SK-N-SH (cell line): ENCODE data around the gene TPRA1. TPM values are rescaled to one million over a fixed set of nuclear protein-coding genes. Genes with fewer than 3 reads are reported as not detected.

Experiments used
- CTCF ChIA-PET: fragments of 300-600, 350-600 bp; formaldehyde crosslinking; extraction: SDS; loops from one replicate; lab custom pipeline; 2021; lab: Yijun Ruan, JAX
- POLR2A ChIA-PET: fragments of 350-600 bp; sonication (Branson Sonifier 250); formaldehyde crosslinking; extraction: SDS; loops from one replicate; lab custom pipeline; 2020; ENCODE audit warnings: antibody characterized with exemption, inconsistent platforms; lab: Yijun Ruan, JAX
- DNase-seq: peaks from one replicate; pipeline ENCODE4 v3.0.0; 2012
- H2AFZ ChIP-seq: fragments of 200-600 bp; sonication (generic); 2 replicates; pipeline ENCODE4 v1.8.1; 2016; ENCODE audit warnings: antibody characterized with exemption, mild to moderate bottlenecking, low read depth
- H3F3A ChIP-seq: fragments of 200-600 bp; sonication (generic); replicated peaks from 2 replicates; pipeline ENCODE3; 2016; ENCODE audit warnings: antibody characterized with exemption, mild to moderate bottlenecking; ENCODE audit not compliant: insufficient read depth
- H3K27ac ChIP-seq, 2 experiments: fragments of 200-500 bp in 1 of 2; fragments of 200-600 bp in 1 of 2; sonication (Bioruptor generic) in 1 of 2; sonication (generic), shearing (Covaris generic) in 1 of 2; 2 replicates each; pipeline versions ENCODE4 v1.5.1 to v1.6.1; 2014 to 2016; ENCODE audit warnings: low read depth in 2 of 2, inconsistent platforms in 1 of 2, low read length in 1 of 2, mild to moderate bottlenecking in 1 of 2, mixed read lengths in 1 of 2
- H3K27me3 ChIP-seq: fragments of 200-600 bp; sonication (generic), shearing (Covaris generic); 2 replicates; pipeline ENCODE4 v1.6.1; 2016; ENCODE audit warnings: mixed run types; ENCODE audit not compliant: insufficient read depth
- H3K36me3 ChIP-seq, 2 experiments: fragments of 200-500 bp in 1 of 2; fragments of 200-600 bp in 1 of 2; sonication (Bioruptor generic) in 1 of 2; sonication (generic) in 1 of 2; replicated peaks in 1 of 2; 2 replicates each; pipeline versions ENCODE3 to v1.5.1; 2014 to 2016; ENCODE audit warnings: low read length in 1 of 2, mild to moderate bottlenecking in 1 of 2; ENCODE audit not compliant: insufficient read depth in 2 of 2, control insufficient read depth in 1 of 2
- H3K4me1 ChIP-seq, 2 experiments: fragments of 200-500 bp in 1 of 2; fragments of 200-600 bp in 1 of 2; sonication (Bioruptor generic) in 1 of 2; sonication (generic), shearing (Covaris generic) in 1 of 2; 2 replicates each; pipeline versions ENCODE4 v1.5.1 to v1.6.1; 2014 to 2016; ENCODE audit warnings: low read depth in 1 of 2, low read length in 1 of 2, mixed run types in 1 of 2; ENCODE audit not compliant: insufficient read depth in 2 of 2, control insufficient read depth in 1 of 2
- H3K4me2 ChIP-seq: fragments of 200-600 bp; sonication (generic), shearing (Covaris generic); 2 replicates; pipeline ENCODE4 v1.6.1; 2017; ENCODE audit warnings: mixed run types
- H3K4me3 ChIP-seq, 2 experiments: fragments of 200-500 bp in 1 of 2; fragments of 200-600 bp in 1 of 2; sonication (Bioruptor generic) in 1 of 2; sonication (generic), shearing (Covaris generic) in 1 of 2; 2 replicates each; pipeline versions ENCODE4 v1.5.1 to v1.8.1; 2014 to 2016; ENCODE audit warnings: low read depth in 2 of 2, inconsistent platforms in 1 of 2, low read length in 1 of 2, mild to moderate bottlenecking in 1 of 2, mixed read lengths in 1 of 2, moderate library complexity in 1 of 2
- H3K79me2 ChIP-seq: fragments of 200-600 bp; sonication (generic); 2 replicates; pipeline ENCODE4 v1.8.1; 2017; ENCODE audit warnings: mild to moderate bottlenecking; ENCODE audit not compliant: insufficient read depth
- H3K9ac ChIP-seq: fragments of 200-600 bp; sonication (generic); 2 replicates; pipeline ENCODE4 v1.6.1; 2017; ENCODE audit warnings: mixed run types
- H3K9me2 ChIP-seq: fragments of 200-600 bp; sonication (generic); 2 replicates; pipeline ENCODE4 v1.6.1; 2017; ENCODE audit warnings: mixed run types
- H3K9me3 ChIP-seq: fragments of 200-600 bp; sonication (generic); 2 replicates; pipeline ENCODE4 v1.6.1; 2017; ENCODE audit warnings: mixed run types, mild to moderate bottlenecking, moderate library complexity
- H4K20me1 ChIP-seq: fragments of 200-600 bp; sonication (generic); 2 replicates; pipeline ENCODE4 v1.6.1; 2017; ENCODE audit warnings: mild to moderate bottlenecking, mixed run types; ENCODE audit not compliant: insufficient read depth
- EP300 ChIP-seq, 2 experiments: IDR thresholded peaks; 2 replicates each; pipeline versions ENCODE4 v1.4.0 to v1.6.1; 2012; ENCODE audit warnings: borderline replicate concordance in 1 of 2, low read depth in 1 of 2, low read length in 1 of 2
- EZH2phosphoT487 ChIP-seq: fragments of 200-600 bp; sonication (generic); IDR thresholded peaks from 2 replicates; pipeline ENCODE4 v1.6.1; 2017; ENCODE audit warnings: low read depth, mixed run types, mild to moderate bottlenecking, antibody characterized with exemption, moderate library complexity, borderline replicate concordance
- FOSL2 ChIP-seq: IDR thresholded peaks from 2 replicates; pipeline ENCODE4 v1.4.0; 2012; ENCODE audit warnings: low read depth, mild to moderate bottlenecking, moderate library complexity, borderline replicate concordance
- FOXJ3 ChIP-seq: sonication (generic); formaldehyde crosslinking; IDR thresholded peaks from 2 replicates; pipeline ENCODE4 v1.5.1; 2020; ENCODE audit warnings: mild to moderate bottlenecking, missing genetic modification reagents
- GABPA ChIP-seq: IDR thresholded peaks from 2 replicates; pipeline ENCODE4 v1.4.0; 2012; ENCODE audit warnings: low read depth, mild to moderate bottlenecking
- JUND ChIP-seq: IDR thresholded peaks from 2 replicates; pipeline ENCODE4 v1.4.0; 2012
- MEF2A ChIP-seq: IDR thresholded peaks from 2 replicates; pipeline ENCODE4 v1.4.0; 2012; ENCODE audit warnings: low read depth, borderline replicate concordance
- MXI1 ChIP-seq: IDR thresholded peaks from 2 replicates; pipeline ENCODE4 v1.6.1; 2012; ENCODE audit warnings: mild to moderate bottlenecking, low read depth, low read length, improper control_type of control experiment
- NFIC ChIP-seq: IDR thresholded peaks from 2 replicates; pipeline ENCODE4 v1.4.0; 2012; ENCODE audit warnings: borderline replicate concordance
- NRF1 ChIP-seq: IDR thresholded peaks from 2 replicates; pipeline ENCODE4 v1.6.1; 2012; ENCODE audit warnings: low read depth, mild to moderate bottlenecking, low read length
- POLR2AphosphoS5 ChIP-seq: IDR thresholded peaks from 2 replicates; pipeline ENCODE4 v1.6.1; 2012; ENCODE audit warnings: low read depth, low read length
- RAD21 ChIP-seq: IDR thresholded peaks from 2 replicates; pipeline ENCODE4 v1.6.1; 2012; ENCODE audit warnings: mild to moderate bottlenecking, low read length
- RCOR1 ChIP-seq: fragments of 150-350 bp; IDR thresholded peaks from 2 replicates; pipeline ENCODE4 v1.6.1; 2017; ENCODE audit warnings: antibody characterized with exemption, low read length
- RFX5 ChIP-seq: IDR thresholded peaks from 2 replicates; pipeline ENCODE4 v1.6.1; 2012; ENCODE audit warnings: mild to moderate bottlenecking, improper control_type of control experiment, low read length
- SIN3A ChIP-seq: IDR thresholded peaks from 2 replicates; pipeline ENCODE4 v1.6.1; 2012; ENCODE audit warnings: low read depth, mild to moderate bottlenecking, low read length, moderate library complexity, borderline replicate concordance
- SMC3 ChIP-seq: IDR thresholded peaks from 2 replicates; pipeline ENCODE4 v1.6.1; 2012; ENCODE audit warnings: low read depth, low read length, improper control_type of control experiment
- TAF1 ChIP-seq: IDR thresholded peaks from 2 replicates; pipeline ENCODE4 v1.6.1; 2012; ENCODE audit warnings: low read depth, mild to moderate bottlenecking, low read length, moderate library complexity, borderline replicate concordance
- TCF12 ChIP-seq: IDR thresholded peaks from 2 replicates; pipeline ENCODE4 v1.4.0; 2012
- TEAD4 ChIP-seq: IDR thresholded peaks from 2 replicates; pipeline ENCODE4 v1.4.0; 2012; ENCODE audit warnings: mild to moderate bottlenecking, borderline replicate concordance; ENCODE audit not compliant: insufficient read depth
- WGBS: methylation state at CpG from one replicate; pipeline ENCODE4 v1.1.6; 2017; ENCODE audit warnings: low lambda C conversion rate; 5-methylcytosine and 5-hydroxymethylcytosine counted together
- polyA plus RNA-seq, 3 experiments: library from polyadenylated mRNA; depleted of rRNA; stranded (reverse); fragments of >200 nt; gene quantifications; 2 replicates each; pipeline ENCODE4 v1.2.3, GENCODE V29; 2012
- TF ChIP-seq, protein P1 (sequence below): IDR thresholded peaks from 2 replicates; pipeline ENCODE4 v1.4.0; 2012; ENCODE audit warnings: low read depth, borderline replicate concordance
- TF ChIP-seq, protein P2 (sequence below): fragments of 150-350 bp; IDR thresholded peaks from 2 replicates; pipeline ENCODE4 v1.6.1; 2016; ENCODE audit warnings: mild to moderate bottlenecking, low read depth, low read length

Gene TPRA1
- polyA plus RNA-seq, 1 of the 3 experiments (the other 2 are of a cell fraction), result 26.3 TPM

DNA sequence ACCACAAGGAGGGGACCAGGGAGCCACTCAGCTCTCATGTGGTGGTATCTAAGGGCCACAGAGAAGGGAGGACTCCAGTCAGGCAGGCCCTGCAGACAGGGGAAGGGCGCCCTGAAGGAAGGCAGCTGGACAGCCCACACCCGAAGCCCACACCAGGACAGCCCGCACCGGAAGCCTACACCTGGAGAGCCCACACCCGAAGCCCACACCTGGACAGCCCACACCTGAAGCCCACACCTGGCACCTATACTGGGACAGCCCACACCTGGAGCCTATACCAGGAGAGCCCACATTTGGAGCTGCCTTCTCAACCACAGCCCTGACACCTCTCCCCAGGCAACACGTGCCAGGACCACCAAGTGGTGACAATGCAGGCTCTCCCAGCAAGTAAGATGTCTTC is 11.7 kb downstream of the TPRA1 start:
- H3K4me2 ChIP-seq, result no peak overlapping the region
- H3K27me3 ChIP-seq, result no peaks in the 10 kb centered on the region
- 100% methylated on average over 1 of the region's 6 CpGs for whole genome bisulfite sequencing
- H3K36me3 ChIP-seq, result peaks cover 0 to 14% of the 10 kb centered on the region in 2 experiments
- H3K27ac ChIP-seq, result no peak overlapping the region
- peaks cover 31% of the 10 kb centered on the region; the same call in 1 of the 2 replicates for H4K20me1 ChIP-seq
- no peak overlapping the region for H3K9ac ChIP-seq
- TF ChIP-seq JUND (no peak), SMC3 (no peak), EP300 (IDR thresholded peaks at IDR 0.05; ENCODE audit: borderline replicate concordance in 1 of 2, low read depth in 1 of 2, low read length in 1 of 2) (no peak), FOSL2 (no peak), FOXJ3 (CRISPR knock-in tag) (no peak), MEF2A (no peak), TEAD4 (no peak), RCOR1 (no peak)
- TF ChIP-seq, protein P1, sequence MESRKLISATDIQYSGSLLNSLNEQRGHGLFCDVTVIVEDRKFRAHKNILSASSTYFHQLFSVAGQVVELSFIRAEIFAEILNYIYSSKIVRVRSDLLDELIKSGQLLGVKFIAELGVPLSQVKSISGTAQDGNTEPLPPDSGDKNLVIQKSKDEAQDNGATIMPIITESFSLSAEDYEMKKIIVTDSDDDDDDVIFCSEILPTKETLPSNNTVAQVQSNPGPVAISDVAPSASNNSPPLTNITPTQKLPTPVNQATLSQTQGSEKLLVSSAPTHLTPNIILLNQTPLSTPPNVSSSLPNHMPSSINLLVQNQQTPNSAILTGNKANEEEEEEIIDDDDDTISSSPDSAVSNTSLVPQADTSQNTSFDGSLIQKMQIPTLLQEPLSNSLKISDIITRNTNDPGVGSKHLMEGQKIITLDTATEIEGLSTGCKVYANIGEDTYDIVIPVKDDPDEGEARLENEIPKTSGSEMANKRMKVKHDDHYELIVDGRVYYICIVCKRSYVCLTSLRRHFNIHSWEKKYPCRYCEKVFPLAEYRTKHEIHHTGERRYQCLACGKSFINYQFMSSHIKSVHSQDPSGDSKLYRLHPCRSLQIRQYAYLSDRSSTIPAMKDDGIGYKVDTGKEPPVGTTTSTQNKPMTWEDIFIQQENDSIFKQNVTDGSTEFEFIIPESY, result no peak
- TF ChIP-seq, protein P2, sequence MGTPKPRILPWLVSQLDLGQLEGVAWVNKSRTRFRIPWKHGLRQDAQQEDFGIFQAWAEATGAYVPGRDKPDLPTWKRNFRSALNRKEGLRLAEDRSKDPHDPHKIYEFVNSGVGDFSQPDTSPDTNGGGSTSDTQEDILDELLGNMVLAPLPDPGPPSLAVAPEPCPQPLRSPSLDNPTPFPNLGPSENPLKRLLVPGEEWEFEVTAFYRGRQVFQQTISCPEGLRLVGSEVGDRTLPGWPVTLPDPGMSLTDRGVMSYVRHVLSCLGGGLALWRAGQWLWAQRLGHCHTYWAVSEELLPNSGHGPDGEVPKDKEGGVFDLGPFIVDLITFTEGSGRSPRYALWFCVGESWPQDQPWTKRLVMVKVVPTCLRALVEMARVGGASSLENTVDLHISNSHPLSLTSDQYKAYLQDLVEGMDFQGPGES, result no peak
- no peaks in the 10 kb centered on the region for H3K9me2 ChIP-seq
- H3F3A ChIP-seq, result no peaks in the 10 kb centered on the region
- peaks cover 0 to 7% of the 10 kb centered on the region in 2 experiments; a peak in 1 of 4 replicates for H3K4me1 ChIP-seq
- DNase-seq, result no peak
- no peaks in the 10 kb centered on the region for H3K9me3 ChIP-seq
- no peak overlapping the region for H3K4me3 ChIP-seq
- CTCF ChIA-PET, result interaction anchor here (0.9 to 1.2 kb wide), 4 partner anchors 9 to 30 kb away, joined by 3 to 6 read pairs (median 4); partner anchors contain the start of gene TPRA1
- H2AFZ ChIP-seq, result no peak overlapping the region
- H3K79me2 ChIP-seq, result peaks cover 31% of the 10 kb centered on the region; the same call in 1 of the 2 replicates
- POLR2A ChIA-PET, result no interaction called here

DNA sequence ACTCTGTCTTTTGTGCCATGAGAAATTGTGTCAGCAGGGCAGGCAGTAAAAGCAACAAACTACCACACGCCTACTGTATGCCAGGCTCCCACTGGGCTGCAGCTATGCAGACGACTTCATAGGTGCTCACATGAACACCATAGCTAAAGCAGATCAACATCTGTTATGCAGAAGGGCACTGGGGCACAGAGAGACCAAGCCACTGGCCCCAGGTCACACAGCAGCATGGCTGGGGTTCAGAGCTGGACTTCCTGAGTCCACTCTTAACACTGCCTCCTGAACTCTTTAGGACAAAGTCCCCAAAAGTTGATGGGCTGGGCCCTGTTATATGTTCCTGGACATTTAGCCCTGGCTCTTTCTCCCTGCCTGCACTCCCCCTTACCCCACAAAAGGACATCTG is 12.4 kb downstream of the TPRA1 start:
- Histone ChIP-seq H3K4me3 (no peak overlapping the region), H3K27ac (no peak overlapping the region), H3K4me2 (no peak overlapping the region), H4K20me1 (peaks cover 31% of the 10 kb centered on the region; the same call in 1 of the 2 replicates), H2AFZ (no peak overlapping the region), H3K9ac (no peak overlapping the region), H3K79me2 (peaks cover 26% of the 10 kb centered on the region; the same call in 1 of the 2 replicates), H3K4me1 (peaks cover 0 to 7% of the 10 kb centered on the region in 2 experiments; a peak in 1 of 4 replicates), H3F3A (no peaks in the 10 kb centered on the region), H3K27me3 (no peaks in the 10 kb centered on the region), H3K36me3 (peaks cover 0 to 21% of the 10 kb centered on the region in 2 experiments), H3K9me3 (no peaks in the 10 kb centered on the region), H3K9me2 (no peaks in the 10 kb centered on the region)
- WGBS, result 56% methylated on average over 2 of the region's 2 CpGs
- no peak for DNase-seq
- ChIA-PET CTCF (no interaction called here), POLR2A (no interaction called here)
- TF ChIP-seq MXI1 (no peak), FOSL2 (no peak), TCF12 (no peak), NRF1 (no peak), SIN3A (no peak), RFX5 (no peak), TAF1 (no peak), NFIC (no peak), EZH2phosphoT487 (no peak), EP300 (IDR thresholded peaks at IDR 0.05; ENCODE audit: borderline replicate concordance in 1 of 2, low read depth in 1 of 2, low read length in 1 of 2) (no peak), POLR2AphosphoS5 (no peak), RAD21 (no peak), GABPA (no peak)
- TF ChIP-seq, protein P2, result no peak
